Body of pancreas (tissue), 4 donors: Measurements from ENCODE around the gene VARS1. TPM values are rescaled to one million over a fixed set of nuclear protein-coding genes. Genes with fewer than 3 reads are reported as not detected.

Experiments used
- ATAC-seq: fragments of 150-250 bp; one replicate; pipeline ENCODE4 v1.9.1; 2016
- DNase-seq, 4 donors: peaks; one replicate each; pipeline ENCODE4 v3.0.0-alpha.2; 2019
- H3K27ac ChIP-seq, 4 donors: fragments of 200-600 bp; sonication (generic); 1 replicate in 3 of 4; 2 replicates in 1 of 4; pipeline versions ENCODE4 v1.5.1 to v1.6.1; 2016 to 2019; ENCODE audit warnings: mild to moderate bottlenecking in 1 of 4, mixed read lengths in 1 of 4, moderate library complexity in 1 of 4
- H3K27me3 ChIP-seq, 2 donors: fragments of 200-600 bp; sonication (generic); one replicate each; pipeline ENCODE4 v1.6.0; 2016; ENCODE audit warnings: mild to moderate bottlenecking in 1 of 2
- H3K36me3 ChIP-seq, 2 donors: fragments of 200-600 bp; sonication (generic); replicated peaks in 1 of 2; 2 replicates each; pipeline ENCODE4 v1.5.1; 2016; ENCODE audit warnings: low read depth in 2 of 2; ENCODE audit not compliant: insufficient read depth in 1 of 2
- H3K4me1 ChIP-seq: fragments of 200-600 bp; sonication (generic); one replicate; pipeline ENCODE4 v1.6.0; 2016
- H3K4me3 ChIP-seq, 2 donors: fragments of 200-600 bp; sonication (generic); 1 replicate in 1 of 2; 2 replicates in 1 of 2; pipeline ENCODE4 v1.5.1; 2016 to 2019
- H3K9me3 ChIP-seq, 3 donors: fragments of 200-600 bp; sonication (generic); 1 replicate in 2 of 3; 2 replicates in 1 of 3; pipeline ENCODE4 v1.5.1; 2016
- CTCF ChIP-seq, 7 experiments: fragments of 450-650 bp in 4 of 7; fragments of 200-600 bp in 3 of 7; sonication (generic) in 3 of 7; IDR thresholded peaks; one replicate each; pipeline ENCODE4 v1.5.1; 2016 to 2019; ENCODE audit warnings: antibody characterized with exemption in 7 of 7
- POLR2A ChIP-seq, 3 donors: fragments of 450-650 bp; IDR thresholded peaks; one replicate each; pipeline ENCODE4 v1.6.1; 2016; ENCODE audit warnings: antibody characterized with exemption in 3 of 3, mild to moderate bottlenecking in 2 of 3
- WGBS, 2 donors: methylation state at CpG; one replicate each; pipeline ENCODE4 v1.1.5; 2017; 5-methylcytosine and 5-hydroxymethylcytosine counted together
- intact Hi-C: fragments of 100-400 bp; cut with DNase I; formaldehyde crosslinking; loops from one replicate; pipeline ENCODE4 v1.15.1; 2023
- total RNA-seq, 2 donors: library from RNA; depleted of rRNA; stranded (reverse); fragments of >200 nt; gene quantifications; one replicate each; pipeline ENCODE4 v1.1.0, GENCODE V29; 2016

VARS1 gene
- total RNA-seq, 2 donors from 2014 or later = 39.2 to 67.6 TPM

- no peaks in the 10 kb centered on the region for H3K36me3 ChIP-seq
- no peak for ATAC-seq
- WGBS, 2 donors = 73 to 79% methylated on average over 5 of the region's 5 CpGs
- H3K27me3 ChIP-seq = no peaks in the 10 kb centered on the region
- no peaks in the 10 kb centered on the region for H3K4me1 ChIP-seq
- no peak overlapping the region for H3K4me3 ChIP-seq
- no peak for DNase-seq
- H3K9me3 ChIP-seq = no peaks in the 10 kb centered on the region
- intact Hi-C loops = no loop called here
- no peak overlapping the region for H3K27ac ChIP-seq
- no peak for TF ChIP-seq CTCF (IDR thresholded peaks at IDR 0.05)
- no peak for TF ChIP-seq POLR2A (IDR thresholded peaks at IDR 0.05)
Observed at GRCh38 chr6:31760790-31761189, 34.8 kb downstream of the VARS1 start.

GRCh38 chr6:31758281-31758680, 37.3 kb downstream of the VARS1 start:
- DNase-seq = no peak
- no peaks in the 10 kb centered on the region for H3K36me3 ChIP-seq
- 82 to 86% methylated on average over 2 of the region's 2 CpGs for WGBS, 2 donors
- H3K4me1 ChIP-seq = no peaks in the 10 kb centered on the region
- intact Hi-C loops = no loop called here
- H3K27me3 ChIP-seq = no peaks in the 10 kb centered on the region
- no peaks in the 10 kb centered on the region for H3K9me3 ChIP-seq
- no peak overlapping the region for H3K27ac ChIP-seq
- ATAC-seq = no peak
- TF ChIP-seq CTCF (IDR thresholded peaks at IDR 0.05) (no peak), POLR2A (IDR thresholded peaks at IDR 0.05) (no peak)
- H3K4me3 ChIP-seq = no peak overlapping the region

GRCh38 chr6:31752739-31753319, 42.7 kb downstream of the VARS1 start:
- Histone ChIP-seq H3K4me3 (no peak overlapping the region), H3K27me3 (no peaks in the 10 kb centered on the region), H3K9me3 (no peaks in the 10 kb centered on the region), H3K4me1 (no peaks in the 10 kb centered on the region), H3K36me3 (no peaks in the 10 kb centered on the region), H3K27ac (no peak overlapping the region)
- DNase-seq = no peak
- WGBS, 2 donors = 52 to 55% methylated on average over 8 of the region's 8 CpGs
- intact Hi-C loops = no loop called here
- ATAC-seq = no peak
- TF ChIP-seq POLR2A (IDR thresholded peaks at IDR 0.05) (no peak), CTCF (IDR thresholded peaks at IDR 0.05) (no peak)

GRCh38 chr6:31750411-31751022, 45.0 kb downstream of the VARS1 start:
- TF ChIP-seq CTCF (IDR thresholded peaks at IDR 0.05) (no peak), POLR2A (IDR thresholded peaks at IDR 0.05) (no peak)
- Histone ChIP-seq H3K9me3 (no peaks in the 10 kb centered on the region), H3K27me3 (no peaks in the 10 kb centered on the region), H3K4me1 (no peaks in the 10 kb centered on the region), H3K36me3 (no peaks in the 10 kb centered on the region), H3K27ac (no peak overlapping the region), H3K4me3 (no peak overlapping the region)
- no peak for ATAC-seq
- WGBS, 2 donors = 74 to 75% methylated on average over 7 of the region's 7 CpGs
- intact Hi-C loops = no loop called here
- DNase-seq = no peak
